Omental fat pad (tissue), 4 donors: ENCODE results near the gene NPFFR1. TPM values are rescaled to one million over a fixed set of nuclear protein-coding genes. Genes with fewer than 3 reads are reported as not detected.
"Not testable (repeated sequence)": the region's sequence is repeated elsewhere in the genome, so short reads cannot be mapped to it uniquely, and the experiment has no call there.

Source experiments
- ATAC-seq: fragments of 150-250 bp; one replicate; pipeline ENCODE4 v1.9.1; 2016; ENCODE audit warnings: mild to moderate bottlenecking, moderate library complexity; ENCODE audit not compliant: low FRiP score
- DNase-seq: peaks from one replicate; pipeline ENCODE4 v3.0.0-alpha.2; 2019; ENCODE audit warnings: low spot score
- CTCF ChIP-seq, 3 donors: fragments of 450-650 bp; IDR thresholded peaks; one replicate each; pipeline ENCODE4 v1.5.1; 2016 to 2017; ENCODE audit warnings: antibody characterized with exemption in 3 of 3, mild to moderate bottlenecking in 3 of 3, moderate library complexity in 2 of 3
- total RNA-seq, 4 donors: library from RNA; depleted of rRNA; stranded (reverse); fragments of >200 nt; gene quantifications; one replicate each; pipeline ENCODE4 v1.1.0, GENCODE V29; 2016

The NPFFR1 gene
- total RNA-seq, 4 donors from 2014 or later, result 0.19 to 3.4 (median 0.60) TPM; not detected in 1

- ATAC-seq, result peak; percentile 98
- TF ChIP-seq CTCF (IDR thresholded peaks at IDR 0.05), result no peak
- peak; percentile 92 for DNase-seq
Measured at GRCh38 chr10:70233109-70233938, 50.5 kb downstream of the NPFFR1 start, which contains the start of gene PPA1. Gene PPA1, minus strand, starts transcription at chr10:70233429. Its CDS starts 102 bp downstream, at chr10:70233327.

DNA sequence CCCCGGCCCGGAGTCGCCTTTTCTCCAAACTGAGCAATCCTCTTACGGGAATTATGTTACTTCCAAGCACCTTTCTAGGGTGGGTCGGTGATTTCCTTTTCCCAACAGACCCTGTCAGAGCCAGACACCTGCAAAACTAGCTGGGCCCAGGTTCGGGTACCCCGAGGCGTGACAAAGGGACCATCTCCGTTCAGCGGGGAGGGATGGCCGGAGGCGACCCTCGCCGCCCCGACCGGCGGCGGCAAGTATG is 51.0 kb downstream of the NPFFR1 start:
- TF ChIP-seq CTCF (IDR thresholded peaks at IDR 0.05), result no peak
- DNase-seq, result no peak
- ATAC-seq, result no peak

GRCh38 chr10:70232155-70232858 is 51.5 kb downstream of the NPFFR1 start:
- ATAC-seq (no peak), DNase-seq (no peak)
- no peak for TF ChIP-seq CTCF (IDR thresholded peaks at IDR 0.05)

- no peak for DNase-seq
- TF ChIP-seq CTCF (IDR thresholded peaks at IDR 0.05), result no peak
- no peak for ATAC-seq
Measured at GRCh38 chr10:70228491-70228890, 55.3 kb downstream of the NPFFR1 start.

GRCh38 chr10:70227548-70228320 is 56.1 kb downstream of the NPFFR1 start:
- no peak for DNase-seq
- TF ChIP-seq CTCF (IDR thresholded peaks at IDR 0.05), result no peak
- no peak for ATAC-seq

- no peak for DNase-seq
- no peak for ATAC-seq
- TF ChIP-seq CTCF (IDR thresholded peaks at IDR 0.05), result no peak
Measured at GRCh38 chr10:70223728-70224127, 60.1 kb downstream of the NPFFR1 start.

DNA sequence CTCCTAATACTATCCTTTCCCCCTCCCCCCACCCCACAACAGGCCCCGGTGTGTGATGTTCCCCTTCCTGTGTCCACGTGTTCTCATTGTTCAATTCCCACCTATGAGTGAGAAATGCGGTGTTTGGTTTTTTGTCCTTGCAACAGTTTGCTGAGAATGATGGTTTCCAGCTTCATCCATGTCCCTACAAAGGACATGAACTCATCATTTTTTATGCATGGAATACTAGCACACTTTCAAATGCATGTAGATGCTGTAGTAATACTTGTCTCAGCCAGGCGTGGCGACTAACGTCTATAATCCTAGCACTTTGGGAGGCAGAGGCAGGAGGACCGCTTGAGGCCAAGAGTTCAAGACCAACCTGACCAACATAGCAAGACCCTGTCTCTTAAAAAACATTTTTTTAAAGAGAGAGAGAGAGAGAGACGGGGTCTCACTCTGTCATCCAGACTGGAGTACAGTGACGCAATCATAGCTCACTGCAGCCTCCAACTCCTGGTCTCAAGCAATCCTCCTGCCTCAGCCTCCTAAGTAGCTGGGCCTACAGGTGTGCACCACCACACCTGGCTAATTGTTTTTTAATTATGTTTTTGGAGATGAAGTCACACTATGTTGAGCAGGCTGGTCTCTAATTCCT is 60.9 kb downstream of the NPFFR1 start:
- not testable (repeated sequence) for DNase-seq, ATAC-seq
